DND-41 (cell line): ENCODE results near the gene HELZ2.

Experiments used
- EZH2 ChIP-seq: IDR thresholded peaks from 3 replicates; pipeline ENCODE4 v1.6.1; 2012; ENCODE audit warnings: borderline replicate concordance, low read depth, mild to moderate bottlenecking, moderate library complexity, low read length, inconsistent platforms; ENCODE audit not compliant: severe bottlenecking
- TF ChIP-seq, protein P1 (sequence below): IDR thresholded peaks from 2 replicates; pipeline ENCODE4 v1.5.1; 2012; ENCODE audit warnings: borderline replicate concordance, low read length, moderate library complexity, mild to moderate bottlenecking; ENCODE audit not compliant: poor library complexity, severe bottlenecking; ENCODE audit errors: extremely low read depth

GRCh38 chr20:63529180-63529860, 44.7 kb downstream of the HELZ2 start:
- TF ChIP-seq EZH2: no peak
- TF ChIP-seq, protein P1, sequence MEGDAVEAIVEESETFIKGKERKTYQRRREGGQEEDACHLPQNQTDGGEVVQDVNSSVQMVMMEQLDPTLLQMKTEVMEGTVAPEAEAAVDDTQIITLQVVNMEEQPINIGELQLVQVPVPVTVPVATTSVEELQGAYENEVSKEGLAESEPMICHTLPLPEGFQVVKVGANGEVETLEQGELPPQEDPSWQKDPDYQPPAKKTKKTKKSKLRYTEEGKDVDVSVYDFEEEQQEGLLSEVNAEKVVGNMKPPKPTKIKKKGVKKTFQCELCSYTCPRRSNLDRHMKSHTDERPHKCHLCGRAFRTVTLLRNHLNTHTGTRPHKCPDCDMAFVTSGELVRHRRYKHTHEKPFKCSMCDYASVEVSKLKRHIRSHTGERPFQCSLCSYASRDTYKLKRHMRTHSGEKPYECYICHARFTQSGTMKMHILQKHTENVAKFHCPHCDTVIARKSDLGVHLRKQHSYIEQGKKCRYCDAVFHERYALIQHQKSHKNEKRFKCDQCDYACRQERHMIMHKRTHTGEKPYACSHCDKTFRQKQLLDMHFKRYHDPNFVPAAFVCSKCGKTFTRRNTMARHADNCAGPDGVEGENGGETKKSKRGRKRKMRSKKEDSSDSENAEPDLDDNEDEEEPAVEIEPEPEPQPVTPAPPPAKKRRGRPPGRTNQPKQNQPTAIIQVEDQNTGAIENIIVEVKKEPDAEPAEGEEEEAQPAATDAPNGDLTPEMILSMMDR: no peak
